ENCODE measurements around the gene TSC22D3.

TSC22D3 gene

GRCh38 chrX:107729558-107730297, 45.9 kb downstream of the TSC22D3 start:
- no peak for DNase-seq

- DNase-seq = no peak
Observed at GRCh38 chrX:107728371-107729099, 47.1 kb downstream of the TSC22D3 start.

- DNase-seq = no peak
Observed at GRCh38 chrX:107726816-107727534, 48.6 kb downstream of the TSC22D3 start.

- DNase-seq = no peak
Observed at GRCh38 chrX:107725761-107726555, 49.6 kb downstream of the TSC22D3 start.

GRCh38 chrX:107724653-107725052, 50.9 kb downstream of the TSC22D3 start:
- no peak for DNase-seq

- no peak for DNase-seq
Observed at GRCh38 chrX:107723511-107723910, 52.1 kb downstream of the TSC22D3 start.

GRCh38 chrX:107721966-107722707, 53.5 kb downstream of the TSC22D3 start:
- no peak for DNase-seq

GRCh38 chrX:107721318-107721717, 54.3 kb downstream of the TSC22D3 start:
- DNase-seq = peak in 1 of 2 donors; percentile 47

GRCh38 chrX:107718156-107718621, 57.4 kb downstream of the TSC22D3 start:
- DNase-seq = peak; percentile 78 to 79

- peak; percentile 95 for DNase-seq
Observed at GRCh38 chrX:107716816-107717700, 58.5 kb downstream of the TSC22D3 start.

- peak; percentile 37 to 45 for DNase-seq
Observed at GRCh38 chrX:107716118-107716684, 59.4 kb downstream of the TSC22D3 start.

GRCh38 chrX:107715331-107716117, 60.1 kb downstream of the TSC22D3 start:
- DNase-seq = peak; percentile 33 to 41

- DNase-seq = peak; percentile 56 to 57
Observed at GRCh38 chrX:107714206-107714891, 61.2 kb downstream of the TSC22D3 start.

- peak; percentile 59 to 65 for DNase-seq
Observed at GRCh38 chrX:107713543-107714205, 61.9 kb downstream of the TSC22D3 start.

GRCh38 chrX:107713203-107713542, 62.4 kb downstream of the TSC22D3 start:
- no peak for DNase-seq

GRCh38 chrX:107712231-107713202, 63.1 kb downstream of the TSC22D3 start:
- peak; percentile 79 to 82 for DNase-seq

- peak; percentile 37 to 48 for DNase-seq
Observed at GRCh38 chrX:107711521-107712181, 63.9 kb downstream of the TSC22D3 start.
